HG03439 (cell line): ENCODE data around the gene C2orf81.
"Not testable (repeated sequence)": the region's sequence is repeated elsewhere in the genome, so short reads cannot be mapped to it uniquely, and the experiment has no call there.

Source experiments
- ATAC-seq: cut with Tn5 transposase; IDR thresholded peaks from one replicate; pipeline ENCODE4 v1.9.1; 2021; ENCODE audit warnings: mild to moderate bottlenecking, moderate library complexity; ENCODE audit not compliant: unreplicated experiment

The C2orf81 gene

DNA sequence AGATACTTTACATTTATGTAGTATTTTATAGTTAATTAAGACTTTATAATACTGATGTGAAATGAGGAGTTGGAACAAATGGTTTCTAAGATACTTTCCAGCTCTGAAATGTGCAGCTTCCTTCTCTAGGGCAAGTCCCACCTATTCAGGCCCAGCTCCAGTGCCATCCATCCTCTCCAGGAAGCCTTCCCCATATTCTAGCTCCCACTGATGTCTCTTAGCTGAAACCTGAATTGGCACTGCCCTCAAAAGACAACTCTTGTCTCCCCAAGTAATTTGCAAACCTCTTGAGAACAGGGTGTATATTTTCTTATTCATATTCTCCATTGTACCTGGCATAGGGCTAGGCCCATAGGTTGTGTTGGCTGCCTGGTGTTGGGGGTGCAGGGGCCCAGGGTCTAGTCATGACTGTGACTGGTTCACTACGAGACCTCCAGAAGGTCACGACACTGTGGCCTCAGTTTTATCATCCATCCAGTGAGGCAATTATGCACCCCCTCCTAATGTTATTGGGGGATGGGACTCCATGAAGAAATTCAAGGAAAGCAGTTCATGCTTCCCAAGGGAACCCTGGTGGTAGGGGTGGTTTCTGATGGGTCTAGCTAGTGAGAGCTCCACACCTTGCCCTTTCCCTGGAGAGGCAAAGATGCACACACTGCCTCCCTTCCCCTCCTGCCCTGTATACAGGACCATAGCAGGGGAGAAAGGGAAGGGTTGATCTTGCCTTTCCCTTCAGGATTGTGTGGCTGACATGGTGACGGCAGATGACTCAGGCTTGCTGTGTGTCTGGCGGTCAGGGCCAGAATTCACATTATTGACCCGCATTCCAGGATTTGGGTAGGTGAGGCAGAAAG is 2.9 kb upstream of the C2orf81 start:
- ATAC-seq, result no peak

DNA sequence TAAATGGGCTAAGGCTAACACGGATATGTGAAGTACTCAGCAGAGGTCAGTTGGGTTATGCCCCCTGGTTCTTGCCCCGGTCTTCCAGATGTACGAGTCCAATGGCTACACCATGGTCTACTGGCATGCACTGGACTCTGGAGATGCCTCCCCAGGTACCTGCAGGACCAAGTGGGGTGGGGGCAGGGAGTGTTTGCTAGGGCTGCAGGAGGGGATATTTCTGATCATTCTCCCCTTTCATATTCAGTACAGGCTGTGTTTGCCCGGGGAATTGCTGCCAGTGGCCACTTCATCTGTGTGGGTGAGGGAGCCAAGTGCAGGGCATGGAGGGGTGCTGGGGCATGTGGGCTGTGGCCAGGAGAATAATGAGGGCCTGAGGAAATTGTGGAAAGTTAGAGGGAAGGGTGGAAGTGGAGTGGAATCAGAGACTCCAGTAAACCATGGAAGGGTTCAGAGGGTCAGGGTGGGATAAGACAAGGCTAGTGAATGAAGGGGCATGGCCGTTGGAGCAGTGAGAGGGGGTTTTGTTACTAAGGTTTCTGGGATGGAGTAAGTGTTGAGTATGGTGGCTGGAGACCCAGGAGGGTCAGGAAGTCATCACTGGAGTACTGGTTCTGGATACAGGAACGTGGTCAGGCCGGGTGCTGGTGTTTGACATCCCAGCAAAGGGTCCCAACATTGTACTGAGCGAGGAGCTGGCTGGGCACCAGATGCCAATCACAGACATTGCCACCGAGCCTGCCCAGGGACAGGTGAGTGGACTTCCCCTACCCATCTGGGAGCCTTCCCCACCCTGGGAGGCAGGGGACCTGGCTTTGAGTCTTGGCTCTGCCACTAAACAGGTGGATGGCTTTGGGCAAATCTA is 2.0 kb upstream of the C2orf81 start:
- no peak for ATAC-seq

DNA sequence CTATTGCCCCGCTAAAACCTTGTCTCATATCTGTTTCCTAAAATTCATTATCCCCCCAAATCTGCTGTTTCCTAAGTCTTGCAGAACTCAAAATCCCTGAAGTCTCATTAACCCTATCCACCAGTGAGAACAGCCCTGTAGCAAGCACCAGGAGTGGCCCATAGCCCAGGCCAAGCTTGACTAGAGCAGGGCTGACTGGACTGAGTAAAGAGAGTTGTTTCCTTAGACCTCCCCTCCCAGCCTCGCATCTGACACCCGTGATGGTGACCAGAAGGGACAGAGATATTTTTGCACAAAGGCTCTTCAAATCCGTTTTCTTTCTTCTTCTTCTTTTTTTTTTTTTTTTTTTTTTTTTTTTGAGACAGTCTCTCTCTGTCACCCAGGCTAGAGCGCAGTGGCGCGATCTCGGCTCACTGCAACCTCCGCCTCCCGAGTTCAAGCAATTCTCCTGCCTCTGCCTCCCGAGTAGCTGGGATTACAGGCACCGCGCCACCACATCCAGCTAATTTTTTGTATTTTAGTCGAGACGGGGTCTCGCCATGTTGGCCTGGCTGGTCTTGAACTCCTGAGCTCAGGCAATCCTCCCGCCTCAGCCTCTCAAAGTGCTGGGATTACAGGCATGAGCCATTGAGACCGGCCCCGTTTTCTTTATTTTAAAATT is 846 bp downstream of the C2orf81 start:
- ATAC-seq, result not testable (repeated sequence)

DNA sequence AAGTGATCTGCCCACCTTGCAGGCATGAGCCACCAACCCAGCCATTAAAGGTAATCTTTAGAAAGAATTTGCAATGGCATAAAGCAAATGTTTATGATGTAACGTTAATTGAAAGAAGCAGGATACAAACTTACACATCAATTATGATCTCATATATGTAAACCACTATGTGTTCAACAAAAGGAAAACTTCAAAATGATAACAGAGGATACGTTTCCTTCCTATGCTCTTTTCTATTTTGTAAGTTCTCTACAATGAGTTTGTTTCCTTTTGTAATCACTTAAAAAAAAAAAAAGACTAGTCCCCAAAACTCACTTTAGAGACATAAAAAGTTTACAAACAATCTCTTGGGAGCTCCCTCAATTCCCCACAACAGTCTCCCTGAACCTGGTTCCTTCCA is 1.4 kb downstream of the C2orf81 start:
- no peak for ATAC-seq

DNA sequence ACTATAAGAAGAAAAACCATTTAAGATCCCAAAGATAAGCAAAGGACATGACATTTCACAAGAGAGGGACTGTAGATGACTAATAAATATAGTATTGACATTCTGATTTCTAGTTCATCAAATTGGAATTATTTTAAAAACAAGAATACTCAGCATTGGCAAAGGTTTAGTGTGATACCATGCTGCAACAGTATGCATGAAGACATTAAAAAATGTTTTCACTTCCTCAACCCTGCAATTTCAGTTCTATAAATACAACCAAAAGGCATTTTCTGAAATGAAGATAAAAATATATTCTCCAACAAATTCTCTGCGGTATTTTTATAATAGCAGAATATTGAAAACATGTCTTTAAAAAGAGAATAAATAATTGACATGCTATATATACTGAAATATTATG is 2.1 kb downstream of the C2orf81 start:
- ATAC-seq, result no peak

DNA sequence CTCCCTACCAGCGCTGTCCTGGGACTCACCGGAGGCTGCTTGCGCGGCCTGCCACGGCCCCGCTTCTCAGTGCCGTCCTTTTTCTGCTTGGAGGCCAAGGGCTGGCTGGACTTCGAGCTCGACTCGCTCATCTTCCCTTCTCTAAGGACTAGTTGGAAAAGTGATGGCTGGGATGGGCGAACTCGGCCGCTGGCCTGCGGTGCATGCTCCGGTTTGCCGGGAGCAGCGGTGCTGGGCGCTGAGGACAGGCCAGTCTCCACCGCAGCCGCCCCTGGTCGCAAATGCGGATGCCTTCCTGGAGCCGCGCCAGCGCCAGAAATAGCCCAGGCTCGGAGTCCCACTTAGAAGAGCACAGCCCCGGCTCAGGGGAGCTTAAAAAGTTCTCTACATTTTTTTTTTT is 3.1 kb downstream of the C2orf81 start:
- ATAC-seq, result no peak

DNA sequence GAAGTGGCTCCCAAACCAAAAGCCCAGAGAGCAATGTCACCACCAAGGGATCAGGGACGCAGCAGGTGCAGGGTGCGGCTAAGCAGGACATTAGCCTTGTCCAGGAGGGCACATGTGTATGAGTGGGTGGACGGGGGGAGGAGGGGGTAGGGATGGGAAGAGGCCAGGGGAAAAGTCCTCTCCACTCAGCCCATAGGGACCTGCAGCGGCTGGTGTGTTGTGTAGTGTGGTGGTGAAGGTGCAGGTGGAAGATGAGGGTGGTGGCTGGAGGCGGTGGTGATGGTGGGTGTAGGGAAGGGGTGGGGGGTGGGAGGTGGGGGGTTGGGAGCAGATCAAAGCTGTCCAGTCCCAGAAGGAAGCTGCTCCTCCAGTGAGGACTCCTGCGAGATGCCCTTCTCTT is 3.7 kb downstream of the C2orf81 start:
- no peak for ATAC-seq

DNA sequence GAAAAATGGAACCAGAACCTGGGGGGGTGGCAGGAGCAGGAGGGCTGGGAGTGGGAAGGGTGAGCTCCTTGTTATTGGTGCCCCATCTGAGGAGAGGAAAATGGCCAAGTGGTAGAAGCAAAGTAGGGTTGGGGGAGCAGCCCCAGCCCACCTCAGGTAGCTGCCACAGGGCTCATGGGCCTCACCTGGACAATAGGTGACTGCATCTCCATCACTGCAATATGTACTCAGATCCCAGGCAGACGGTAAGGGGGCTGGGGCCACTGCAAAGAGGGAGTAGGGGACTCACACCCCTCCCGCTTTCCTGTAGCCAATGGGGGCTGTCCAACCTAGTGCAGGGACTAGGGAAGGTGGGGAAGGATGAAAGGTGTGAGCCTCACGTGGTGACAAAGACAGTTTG is 4.2 kb downstream of the C2orf81 start:
- ATAC-seq, result no peak

DNA sequence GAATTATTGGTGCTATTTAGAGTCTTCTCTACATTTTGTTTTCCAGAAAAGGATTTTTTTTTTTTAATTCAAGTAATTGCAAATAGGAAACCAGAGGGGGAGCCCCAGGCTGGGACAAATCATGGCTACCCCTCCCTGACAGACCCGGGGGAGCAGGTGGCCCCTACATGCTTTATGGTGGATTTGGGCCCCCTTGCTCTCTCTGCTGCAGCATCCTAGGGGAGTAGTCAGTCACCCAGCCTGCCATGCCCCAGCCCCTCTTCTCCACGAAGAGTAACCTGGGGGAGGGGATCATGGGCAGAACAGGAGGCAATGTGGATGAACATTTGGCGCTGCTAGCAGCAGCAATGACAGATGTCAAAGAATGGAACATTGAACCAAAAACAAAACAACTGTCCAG is 4.6 kb downstream of the C2orf81 start:
- ATAC-seq, result no peak

DNA sequence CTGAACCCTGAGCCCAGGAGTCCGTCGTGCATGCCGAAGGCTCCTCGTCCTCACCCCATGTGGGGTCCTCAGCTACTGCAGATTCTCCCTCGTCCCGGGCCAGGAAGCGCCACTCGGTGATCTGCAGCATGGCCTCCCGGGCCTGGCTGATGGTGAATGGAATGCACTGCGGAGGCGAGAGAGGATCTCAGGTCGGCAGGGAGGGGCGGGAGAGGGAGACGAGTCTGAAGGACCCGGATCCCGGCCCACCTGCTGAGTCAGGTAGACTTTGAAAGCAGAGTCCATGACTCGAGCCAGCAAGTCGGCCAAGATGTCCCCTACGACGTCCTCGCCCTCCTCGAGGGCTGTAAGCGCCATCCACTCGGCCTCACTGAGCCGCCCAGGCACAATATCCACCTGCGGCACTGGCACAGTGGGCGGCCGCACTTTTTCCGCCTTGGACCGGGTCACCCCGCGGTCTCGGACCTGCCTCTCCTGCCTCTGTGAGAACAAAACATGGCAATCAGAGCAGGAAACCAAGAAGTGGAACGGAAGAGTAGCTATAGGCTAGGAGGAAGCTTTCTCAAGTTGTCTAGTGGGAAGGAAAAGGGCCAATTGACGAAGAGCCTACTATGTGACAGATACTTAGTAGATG is 5.5 kb downstream of the C2orf81 start:
- ATAC-seq, result no peak

DNA sequence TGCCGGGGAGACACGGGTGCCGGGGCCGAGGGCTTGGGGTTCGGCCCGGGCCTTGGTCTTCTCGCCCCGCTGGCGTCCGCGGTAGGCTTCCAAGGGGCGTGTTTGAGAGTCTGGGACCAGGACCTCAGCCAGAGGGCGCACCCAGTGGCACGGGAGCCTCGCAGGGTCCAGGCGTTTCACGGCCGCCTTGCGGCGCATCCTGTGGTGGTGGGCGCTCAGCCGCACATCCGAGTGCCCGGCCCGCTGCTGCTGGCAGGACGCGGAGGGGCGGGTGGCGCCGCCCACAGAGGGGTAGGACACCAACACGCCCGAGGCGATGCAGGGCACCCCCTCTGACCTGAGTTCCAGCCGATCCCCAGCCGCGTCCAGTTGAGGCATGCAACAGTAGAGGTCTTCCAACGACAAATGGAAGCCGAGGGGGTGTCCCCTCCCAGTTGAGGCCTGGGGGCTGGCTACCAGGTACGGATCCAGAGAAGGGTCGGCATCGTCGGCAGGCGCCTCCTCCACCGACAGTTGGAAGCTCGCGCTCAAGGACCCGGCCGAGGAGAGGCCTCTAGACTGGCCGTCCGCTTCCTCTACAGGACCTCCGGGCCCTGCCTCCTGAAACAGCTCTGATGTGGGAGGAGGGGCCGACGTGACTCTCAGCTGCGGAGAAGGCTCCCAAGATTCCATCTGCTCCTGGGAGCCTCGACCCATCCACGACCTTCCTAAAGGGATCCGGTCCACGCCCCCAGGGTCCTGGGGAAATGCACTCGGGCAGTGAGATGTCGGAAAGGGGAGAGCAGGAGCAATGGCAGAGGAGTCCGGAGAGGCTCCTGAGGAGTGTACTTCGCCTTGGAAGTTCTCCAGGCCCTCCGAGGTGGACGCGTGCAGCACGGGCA is 6.3 kb downstream of the C2orf81 start:
- no peak for ATAC-seq

DNA sequence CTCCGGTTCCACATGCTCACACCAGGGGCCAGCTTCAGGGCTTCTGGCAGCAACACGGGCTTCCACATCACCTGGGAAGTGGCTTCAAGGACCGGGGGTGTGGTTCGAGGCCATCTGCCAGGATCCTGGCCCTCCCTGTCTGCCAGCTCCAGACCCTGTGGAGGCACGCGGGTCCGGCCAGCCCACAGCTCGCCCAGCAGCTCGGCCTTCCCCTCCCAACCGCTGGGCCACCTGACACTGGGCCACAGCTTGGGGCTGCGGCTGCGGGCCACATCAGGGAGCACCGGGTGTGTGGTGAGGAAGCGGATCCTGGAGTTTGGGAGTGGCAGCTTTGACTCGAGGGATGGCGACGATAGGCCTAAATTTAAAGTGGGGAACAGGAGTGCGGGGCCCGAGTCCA is 7.0 kb downstream of the C2orf81 start:
- no peak for ATAC-seq

DNA sequence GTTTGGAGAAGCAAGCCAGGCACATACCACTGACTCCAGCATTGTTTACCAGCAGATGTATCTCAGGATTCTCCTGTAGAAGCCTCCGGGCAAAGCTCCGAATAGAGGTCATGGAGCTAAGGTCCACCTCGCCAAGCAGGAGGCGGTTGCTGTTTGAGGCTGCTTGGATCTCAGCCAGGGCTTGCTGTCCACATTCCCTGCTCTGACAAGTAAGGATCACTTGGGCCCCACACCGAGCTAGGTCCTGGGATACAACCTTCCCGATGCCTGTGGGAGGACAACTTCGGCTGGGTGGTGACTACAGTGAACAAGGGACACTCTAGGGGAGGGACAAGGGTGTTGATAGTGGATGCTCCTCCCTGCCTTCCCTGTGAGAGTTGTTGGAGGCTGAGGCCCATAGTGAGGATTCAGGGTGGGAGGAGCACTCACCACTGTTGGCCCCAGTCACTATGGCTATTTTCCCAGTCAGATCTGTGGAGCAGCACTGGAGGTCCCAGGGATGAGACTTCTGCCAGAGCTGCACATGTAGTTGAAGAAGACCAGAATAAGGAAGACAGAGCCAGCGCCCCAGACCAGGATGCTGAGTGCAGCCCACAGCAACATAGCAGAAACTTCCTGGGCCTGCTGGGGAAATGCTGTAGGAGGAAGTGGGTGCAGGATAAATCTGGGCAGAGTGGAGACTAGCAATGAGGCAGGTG is 8.3 kb downstream of the C2orf81 start:
- no peak for ATAC-seq

DNA sequence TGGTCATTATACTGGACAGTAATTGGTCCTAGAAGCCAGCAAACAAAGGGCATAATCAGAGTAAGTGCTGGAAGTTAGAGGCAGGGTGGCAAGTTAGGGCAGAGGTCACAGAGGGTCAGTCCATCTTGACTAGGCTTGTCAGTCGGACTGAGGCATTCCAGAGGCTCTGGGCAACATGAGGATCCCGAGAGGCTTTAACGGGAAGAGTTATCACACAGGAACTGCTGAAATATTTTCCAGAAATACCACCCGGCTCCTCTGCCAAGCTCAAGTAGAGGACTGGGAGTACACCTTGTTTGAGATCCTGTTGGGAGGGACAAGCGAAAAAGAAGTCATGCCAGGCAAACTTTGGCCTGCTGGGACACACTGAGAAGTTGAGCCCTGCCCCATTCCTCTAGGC is 13.7 kb downstream of the C2orf81 start:
- ATAC-seq, result no peak

DNA sequence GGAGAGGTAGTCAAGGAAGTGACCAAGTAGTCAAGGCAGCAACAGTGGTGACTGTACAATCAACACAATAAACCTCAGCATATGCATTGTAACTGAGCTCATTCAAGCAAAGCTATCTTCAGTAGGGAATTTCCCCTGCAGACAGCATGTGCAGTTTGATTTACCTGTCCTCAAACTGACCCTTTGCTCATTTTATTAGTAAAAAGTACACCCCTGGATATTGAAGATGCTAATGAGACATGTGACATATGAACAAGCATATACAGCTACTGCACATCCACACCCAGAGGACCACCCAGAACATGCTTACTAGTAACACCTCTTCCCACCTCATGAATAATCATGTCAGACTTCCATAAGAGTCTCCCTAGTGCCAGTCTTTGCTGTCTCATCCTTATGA is 15.4 kb downstream of the C2orf81 start:
- ATAC-seq, result no peak

DNA sequence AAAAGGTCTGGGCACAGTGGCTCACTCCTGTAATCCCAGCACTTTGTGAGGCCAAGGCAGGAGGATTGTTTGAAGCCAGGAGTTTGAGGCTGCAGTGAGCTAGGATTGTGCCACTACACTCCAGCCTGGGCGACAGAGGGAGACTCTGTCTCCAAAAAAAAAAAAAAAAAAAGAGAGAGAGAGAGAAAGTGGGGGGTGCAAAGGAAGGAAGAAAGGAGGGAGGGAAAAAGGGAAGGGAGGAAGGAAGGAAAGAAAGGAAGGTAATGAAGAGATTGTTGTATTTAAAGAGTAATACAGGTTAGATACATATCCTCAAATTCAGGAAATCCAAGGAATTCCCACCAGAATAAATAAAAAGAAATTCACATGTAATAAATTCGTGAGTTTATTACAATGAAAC is 19.5 kb downstream of the C2orf81 start:
- ATAC-seq, result no peak

DNA sequence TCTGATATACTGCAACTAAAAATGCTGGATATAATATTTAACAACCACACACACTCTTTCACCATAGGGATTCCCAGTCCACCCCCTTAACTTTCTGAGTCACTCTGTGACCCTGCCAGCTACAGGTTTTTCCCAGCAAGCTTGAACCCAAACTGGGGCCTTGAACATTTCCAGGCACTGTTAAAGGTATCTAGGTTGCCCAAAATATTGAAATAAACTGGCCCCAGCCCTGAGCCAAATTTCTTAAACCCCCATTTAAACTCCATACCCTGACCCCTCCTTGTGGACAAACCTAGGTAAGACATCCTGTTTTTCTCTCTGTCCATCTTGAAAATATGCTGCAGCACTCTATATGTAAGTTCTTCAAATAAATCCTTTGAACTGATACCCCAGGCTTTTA is 21.6 kb downstream of the C2orf81 start:
- ATAC-seq, result no peak

DNA sequence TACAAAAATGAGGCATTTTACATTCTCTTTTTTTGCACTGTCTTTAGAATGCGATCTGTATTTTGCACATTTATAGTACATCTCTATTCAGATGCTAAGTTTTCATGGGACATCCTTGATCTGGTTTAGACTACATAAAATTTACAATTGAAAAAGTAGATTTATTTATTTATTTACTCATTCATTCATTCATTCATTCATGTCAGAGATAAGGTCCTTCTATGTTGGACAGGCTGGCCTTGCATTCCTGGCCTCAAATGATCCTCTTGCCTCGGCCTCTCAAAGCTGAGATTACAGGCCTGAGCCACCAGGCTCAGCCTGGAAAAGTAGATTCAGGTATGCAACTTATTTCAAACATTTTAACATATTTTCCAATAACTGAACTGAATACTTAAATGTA is 25.3 kb downstream of the C2orf81 start:
- no peak for ATAC-seq

DNA sequence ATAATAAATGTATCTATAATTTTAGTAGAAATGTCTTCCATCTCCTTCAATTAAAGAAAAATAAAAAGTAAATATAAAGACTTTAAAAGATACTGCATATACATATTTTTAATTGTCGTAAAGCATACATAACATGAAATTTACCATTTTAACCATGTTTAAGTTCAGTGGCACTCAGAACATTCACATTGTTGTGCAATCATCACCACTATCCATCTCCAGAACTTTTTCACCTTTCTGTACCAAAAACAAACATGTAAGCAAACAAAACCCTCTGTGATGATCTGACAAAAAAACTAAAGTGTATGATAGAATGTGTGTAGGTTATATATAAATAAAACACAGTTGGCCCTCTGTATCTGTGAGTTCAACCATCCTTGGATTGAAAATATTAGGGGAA is 27.9 kb downstream of the C2orf81 start:
- no peak for ATAC-seq

DNA sequence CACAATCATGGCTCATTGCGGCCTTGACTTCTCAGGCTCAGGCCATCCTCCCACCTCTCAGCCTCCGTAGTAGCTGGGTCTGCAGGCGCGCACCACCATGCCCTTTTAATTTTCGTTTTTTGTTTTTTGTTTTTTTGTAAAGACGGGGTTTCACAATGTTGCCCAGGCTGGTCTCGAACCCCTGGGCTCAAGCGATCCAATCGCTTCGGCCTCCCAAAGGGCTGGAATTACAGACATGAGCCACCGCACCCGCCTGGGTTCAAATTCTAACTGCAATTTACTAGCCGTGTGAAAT is 29.0 kb downstream of the C2orf81 start:
- ATAC-seq, result no peak
